Omental fat pad (tissue), 4 donors: ENCODE data around the gene CLDN16. TPM values are rescaled to one million over a fixed set of nuclear protein-coding genes. Genes with fewer than 3 reads are reported as not detected.
A peak's percentile ranks its signal among the peaks of the same experiment; 100 is the strongest.

Experiments
- ATAC-seq: fragments of 150-250 bp; one replicate; pipeline ENCODE4 v1.9.1; 2016; ENCODE audit warnings: mild to moderate bottlenecking, moderate library complexity; ENCODE audit not compliant: low FRiP score
- DNase-seq: peaks from one replicate; pipeline ENCODE4 v3.0.0-alpha.2; 2019; ENCODE audit warnings: low spot score
- total RNA-seq, 4 donors: library from RNA; depleted of rRNA; stranded (reverse); fragments of >200 nt; gene quantifications; one replicate each; pipeline ENCODE4 v1.1.0, GENCODE V29; 2016
- TF ChIP-seq, protein P1 (sequence below), 3 donors: fragments of 450-650 bp; IDR thresholded peaks; one replicate each; pipeline ENCODE4 v1.5.1; 2016 to 2017; ENCODE audit warnings: antibody characterized with exemption in 3 of 3, mild to moderate bottlenecking in 3 of 3, moderate library complexity in 2 of 3

CLDN16 gene
- total RNA-seq, 4 donors from 2014 or later: 0.37 TPM; not detected in 3

DNA sequence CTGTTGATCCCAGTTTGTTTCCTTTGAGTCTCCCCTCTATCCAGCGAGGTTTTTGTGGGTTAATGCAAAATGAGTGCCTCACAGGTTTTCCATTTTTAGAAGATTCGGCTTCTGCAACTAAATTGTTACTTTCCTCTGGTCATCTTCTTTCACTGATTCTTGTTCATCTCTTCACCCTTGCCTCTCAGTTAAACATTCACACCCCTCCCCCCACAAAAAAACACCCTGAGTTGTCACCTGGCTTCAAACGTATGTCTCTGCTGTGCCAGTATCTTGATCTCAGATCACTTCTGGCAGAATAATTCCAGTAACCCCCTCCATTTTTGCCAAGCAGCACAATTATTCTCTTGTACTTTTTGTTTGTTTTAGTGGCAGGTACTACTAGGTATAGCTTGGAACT, 12.3 kb upstream of the CLDN16 start:
- ATAC-seq: no peak
- DNase-seq: no peak

DNA sequence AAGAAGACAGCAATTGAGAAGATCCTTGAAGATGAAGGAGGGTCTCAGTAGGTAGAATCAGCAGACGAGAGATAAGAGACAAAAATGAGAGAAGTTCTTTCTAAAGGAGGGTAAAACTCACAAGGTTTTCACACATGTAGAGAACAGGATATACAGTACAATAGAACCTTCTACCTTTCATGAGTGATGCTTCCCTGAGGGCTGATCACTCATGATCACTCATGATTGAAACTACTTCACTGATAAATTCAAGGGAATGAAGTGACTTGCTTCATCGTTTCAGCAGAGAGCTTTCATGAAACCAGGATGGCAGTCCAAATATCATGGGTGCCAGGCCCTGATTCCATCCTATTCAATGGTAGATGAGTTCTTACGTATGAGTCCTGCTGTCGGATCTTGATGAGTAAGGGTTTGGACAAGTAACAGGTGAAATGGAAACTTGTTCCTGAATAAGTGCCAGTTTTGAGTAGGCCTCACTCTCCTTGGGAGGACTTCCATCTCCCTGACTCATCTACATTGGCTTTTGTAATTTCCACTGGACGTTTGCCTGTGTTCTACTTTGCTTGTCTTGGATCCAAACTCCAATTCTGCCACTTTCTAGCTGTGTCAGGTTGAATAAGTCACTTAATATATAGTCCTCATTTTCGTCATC, 9.6 kb upstream of the CLDN16 start:
- TF ChIP-seq, protein P1, sequence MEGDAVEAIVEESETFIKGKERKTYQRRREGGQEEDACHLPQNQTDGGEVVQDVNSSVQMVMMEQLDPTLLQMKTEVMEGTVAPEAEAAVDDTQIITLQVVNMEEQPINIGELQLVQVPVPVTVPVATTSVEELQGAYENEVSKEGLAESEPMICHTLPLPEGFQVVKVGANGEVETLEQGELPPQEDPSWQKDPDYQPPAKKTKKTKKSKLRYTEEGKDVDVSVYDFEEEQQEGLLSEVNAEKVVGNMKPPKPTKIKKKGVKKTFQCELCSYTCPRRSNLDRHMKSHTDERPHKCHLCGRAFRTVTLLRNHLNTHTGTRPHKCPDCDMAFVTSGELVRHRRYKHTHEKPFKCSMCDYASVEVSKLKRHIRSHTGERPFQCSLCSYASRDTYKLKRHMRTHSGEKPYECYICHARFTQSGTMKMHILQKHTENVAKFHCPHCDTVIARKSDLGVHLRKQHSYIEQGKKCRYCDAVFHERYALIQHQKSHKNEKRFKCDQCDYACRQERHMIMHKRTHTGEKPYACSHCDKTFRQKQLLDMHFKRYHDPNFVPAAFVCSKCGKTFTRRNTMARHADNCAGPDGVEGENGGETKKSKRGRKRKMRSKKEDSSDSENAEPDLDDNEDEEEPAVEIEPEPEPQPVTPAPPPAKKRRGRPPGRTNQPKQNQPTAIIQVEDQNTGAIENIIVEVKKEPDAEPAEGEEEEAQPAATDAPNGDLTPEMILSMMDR (IDR thresholded peaks at IDR 0.05): no peak
- ATAC-seq (peak; percentile 83), DNase-seq (no peak)

More for the DNA sequence above, 12.3 kb upstream of the CLDN16 start:
- TF ChIP-seq, protein P1 (IDR thresholded peaks at IDR 0.05): no peak

DNA sequence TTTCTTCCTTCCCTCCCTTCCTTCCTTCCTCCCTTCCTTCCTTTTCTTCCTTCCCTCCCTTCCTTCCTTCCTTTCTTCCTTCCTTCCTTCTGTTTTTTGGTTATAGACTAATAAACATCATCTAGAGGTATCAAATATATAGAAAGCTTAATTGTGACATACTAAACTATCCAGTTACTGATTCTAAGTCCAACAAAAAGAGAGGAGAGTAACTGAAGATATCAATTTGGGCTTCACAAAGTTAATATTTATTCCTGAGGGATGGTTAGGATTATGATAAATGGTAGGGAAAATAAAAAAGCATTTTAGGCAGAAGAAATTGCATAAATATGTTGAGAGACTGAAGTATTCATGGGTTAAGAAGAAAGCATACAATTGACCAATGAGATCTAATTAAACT, 7.8 kb upstream of the CLDN16 start:
- TF ChIP-seq, protein P1 (IDR thresholded peaks at IDR 0.05): no peak
- ATAC-seq (no peak), DNase-seq (no peak)

DNA sequence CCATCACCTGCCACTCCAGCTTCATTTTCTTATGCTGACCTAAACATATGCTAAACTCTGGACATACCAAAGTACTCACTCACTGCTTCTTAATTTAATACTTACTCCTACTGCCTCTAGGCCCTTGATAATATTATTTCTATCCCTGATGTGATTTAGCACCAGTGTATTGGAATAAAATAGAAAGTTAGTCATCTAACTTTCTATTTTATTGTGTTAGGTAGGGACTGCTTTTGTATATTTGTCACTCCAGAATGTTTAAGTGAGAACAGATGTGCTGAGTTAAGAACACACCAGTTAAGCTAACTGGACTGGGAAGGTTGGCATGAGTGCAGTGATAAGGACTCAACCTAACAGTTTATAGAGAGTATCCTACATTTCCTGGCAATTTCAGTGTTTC, 6.5 kb upstream of the CLDN16 start:
- no peak for ATAC-seq
- no peak for DNase-seq
- TF ChIP-seq, protein P1 (IDR thresholded peaks at IDR 0.05): no peak

DNA sequence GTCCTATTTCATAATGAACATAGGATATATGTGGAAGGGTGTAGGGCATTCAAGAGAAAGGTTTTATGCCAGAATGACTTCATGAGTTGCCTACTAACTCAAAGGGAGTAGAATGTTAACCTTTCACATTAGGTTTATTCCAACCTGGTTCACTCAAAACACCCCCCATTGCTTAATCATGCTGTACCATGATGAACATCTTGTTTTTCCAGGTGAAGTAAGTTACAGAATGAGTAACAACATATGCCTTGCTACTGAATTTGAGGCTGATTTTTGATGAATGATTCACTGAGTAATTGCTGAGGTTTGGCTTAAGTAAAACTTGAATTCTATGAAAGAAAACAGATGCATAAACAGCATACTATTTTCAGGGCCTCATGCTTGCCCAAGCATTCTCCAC, 5.9 kb upstream of the CLDN16 start:
- ATAC-seq (peak; percentile 65), DNase-seq (no peak)
- TF ChIP-seq, protein P1 (IDR thresholded peaks at IDR 0.05): no peak

DNA sequence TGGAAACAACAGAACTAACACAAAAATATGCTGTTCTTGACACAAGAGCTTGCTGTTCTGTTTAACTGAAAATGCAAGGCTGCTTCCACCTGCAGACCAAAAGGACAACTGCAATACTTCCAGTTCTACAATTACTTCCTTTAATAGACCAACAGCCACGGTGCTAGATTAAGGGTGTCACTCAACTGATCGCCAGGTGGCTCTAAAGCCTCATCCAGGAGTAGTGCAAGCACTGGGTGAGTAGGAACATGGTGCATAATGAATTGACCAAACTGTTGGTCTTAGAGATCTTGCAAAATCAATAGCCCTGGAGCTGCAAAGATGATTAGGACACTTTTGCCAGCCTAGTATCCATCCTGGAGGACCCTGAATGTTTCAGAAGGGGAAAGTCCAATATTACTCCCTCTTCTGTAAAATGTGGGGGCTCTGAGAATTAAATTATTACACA, 3.6 kb upstream of the CLDN16 start:
- TF ChIP-seq, protein P1 (IDR thresholded peaks at IDR 0.05): no peak
- ATAC-seq: peak; percentile 16
- no peak for DNase-seq
